HCT116 (cell line): ENCODE measurements around the gene FBN1. TPM values are rescaled to one million over a fixed set of nuclear protein-coding genes. Genes with fewer than 3 reads are reported as not detected.
A peak's percentile ranks its signal among the peaks of the same experiment; 100 is the strongest.

ENCODE experiments used
- ATAC-seq: fragments of 200-7000 bp; cut with Tn5 transposase; 2 replicates; pipeline ENCODE4 v1.9.1; 2020; ENCODE audit warnings: mild to moderate bottlenecking, moderate library complexity
- BruUV-seq: library from RNA; stranded (reverse); fragments of 400-500 nt; replicated peaks from 2 replicates; lab custom pipeline; 2021; lab: Mats Ljungman, UMichigan
- CTCF ChIA-PET: fragments of 300-600 bp; sonication (Branson Sonifier 250); formaldehyde crosslinking; loops from one replicate; lab custom pipeline; 2021; ENCODE audit warnings: antibody characterized with exemption; lab: Charles Lee
- POLR2A ChIA-PET: fragments of 300-600, 350-600 bp; sonication (Branson Sonifier 250); formaldehyde crosslinking; loops from one replicate; lab custom pipeline; 2021; ENCODE audit warnings: antibody characterized with exemption; lab: Charles Lee
- RAD21 ChIA-PET, 2 experiments: fragments of 300-600 bp; sonication (Branson Sonifier 250); formaldehyde crosslinking; loops; one replicate each; lab custom pipeline; 2023; ENCODE audit warnings: low total read pairs in 2 of 2; ENCODE audit not compliant: uncharacterized antibody in 2 of 2, unreplicated experiment in 2 of 2, low non-redundant PET in 1 of 2; lab: Charles Lee
- DNase-seq: peaks from one replicate; pipeline ENCODE4 v3.0.0-alpha.2; 2010; ENCODE audit warnings: low read depth, low spot score
- H2AFZ ChIP-seq: fragments of 200-600 bp; shearing (Covaris generic), sonication (generic); 2 replicates; pipeline ENCODE4 v1.6.1; 2017; ENCODE audit warnings: low read depth, mixed run types, mixed read lengths, antibody characterized with exemption, low read length; ENCODE audit not compliant: poor library complexity, severe bottlenecking
- H3K27ac ChIP-seq: 2 replicates; pipeline ENCODE4 v1.5.1; 2012; ENCODE audit warnings: low read depth, low read length
- H3K27me3 ChIP-seq: fragments of 200-600 bp; sonication (generic); 2 replicates; pipeline ENCODE4 v1.6.1; 2016; ENCODE audit warnings: mixed run types, low read length, mixed read lengths; ENCODE audit not compliant: insufficient read depth
- H3K36me3 ChIP-seq, 2 experiments: fragments of 200-500 bp in 1 of 2; fragments of 200-600 bp in 1 of 2; sonication (Bioruptor generic) in 1 of 2; sonication (generic) in 1 of 2; 2 replicates each; pipeline versions ENCODE4 v1.5.1 to v1.6.1; 2014 to 2016; ENCODE audit warnings: low read length in 2 of 2, inconsistent platforms in 1 of 2, mixed read lengths in 1 of 2, mixed run types in 1 of 2; ENCODE audit not compliant: insufficient read depth in 2 of 2, control insufficient read depth in 1 of 2
- H3K4me1 ChIP-seq, 2 experiments: fragments of 200-600 bp in 1 of 2; sonication (generic) in 1 of 2; 2 replicates each; pipeline versions ENCODE4 v1.5.1 to v1.6.1; 2012 to 2017; ENCODE audit warnings: low read length in 2 of 2, inconsistent platforms in 1 of 2, mild to moderate bottlenecking in 1 of 2, mixed read lengths in 1 of 2, mixed run types in 1 of 2, moderate library complexity in 1 of 2; ENCODE audit not compliant: insufficient read depth in 2 of 2, control insufficient read depth in 1 of 2
- H3K4me2 ChIP-seq: fragments of 200-600 bp; sonication (generic); 2 replicates; pipeline ENCODE4 v1.6.1; 2017; ENCODE audit warnings: mixed run types, low read length, mixed read lengths
- H3K4me3 ChIP-seq, 2 experiments: fragments of 200-600 bp in 1 of 2; sonication (generic) in 1 of 2; replicated peaks in 1 of 2; 2 replicates each; pipeline ENCODE4 v1.5.1; 2011 to 2016; ENCODE audit warnings: low read length in 2 of 2, control low read depth in 1 of 2, low read depth in 1 of 2, mild to moderate bottlenecking in 1 of 2, mixed read lengths in 1 of 2, mixed run types in 1 of 2
- H3K79me2 ChIP-seq: fragments of 200-600 bp; sonication (generic); 2 replicates; pipeline ENCODE4 v1.6.1; 2017; ENCODE audit warnings: mild to moderate bottlenecking, mixed run types, low read length, moderate library complexity, mixed read lengths; ENCODE audit not compliant: insufficient read depth
- H3K9ac ChIP-seq: fragments of 200-600 bp; sonication (generic); 2 replicates; pipeline ENCODE4 v1.6.1; 2016; ENCODE audit warnings: low read length, mixed read lengths
- H3K9me2 ChIP-seq: fragments of 200-600 bp; sonication (generic), shearing (Covaris generic); 2 replicates; pipeline ENCODE4 v1.6.1; 2017; ENCODE audit warnings: mixed run types, mild to moderate bottlenecking, moderate library complexity; ENCODE audit not compliant: insufficient read depth
- H3K9me3 ChIP-seq, 2 experiments: fragments of 200-500 bp in 1 of 2; fragments of 200-600 bp in 1 of 2; sonication (Bioruptor generic) in 1 of 2; sonication (generic) in 1 of 2; 2 replicates each; pipeline ENCODE4 v1.6.1; 2014 to 2017; ENCODE audit warnings: low read length in 2 of 2, mixed read lengths in 2 of 2, inconsistent platforms in 1 of 2, low read depth in 1 of 2, mild to moderate bottlenecking in 1 of 2, mixed run types in 1 of 2, moderate library complexity in 1 of 2; ENCODE audit not compliant: control insufficient read depth in 1 of 2, insufficient read depth in 1 of 2
- H4K20me1 ChIP-seq: fragments of 200-600 bp; sonication (generic), shearing (Covaris generic); 2 replicates; pipeline ENCODE4 v1.6.1; 2017; ENCODE audit warnings: mixed run types, mild to moderate bottlenecking, moderate library complexity; ENCODE audit not compliant: insufficient read depth
- ATF3 ChIP-seq: IDR thresholded peaks from 2 replicates; pipeline ENCODE4 v1.6.1; 2012
- CBX3 ChIP-seq: IDR thresholded peaks from 2 replicates; pipeline ENCODE4 v1.6.1; 2012; ENCODE audit warnings: low read depth
- CEBPB ChIP-seq: IDR thresholded peaks from 2 replicates; pipeline ENCODE4 v1.6.1; 2012; ENCODE audit warnings: low read depth
- EGR1 ChIP-seq: IDR thresholded peaks from 2 replicates; pipeline ENCODE4 v1.6.1; 2012; ENCODE audit warnings: low read depth
- ELF1 ChIP-seq: IDR thresholded peaks from 2 replicates; pipeline ENCODE4 v1.6.1; 2012; ENCODE audit warnings: low read depth, borderline replicate concordance
- EZH2phosphoT487 ChIP-seq: fragments of 200-600 bp; IDR thresholded peaks from 2 replicates; pipeline ENCODE4 v1.6.1; 2018; ENCODE audit warnings: antibody characterized with exemption, borderline replicate concordance
- FOSL1 ChIP-seq: IDR thresholded peaks from 2 replicates; pipeline ENCODE4 v1.6.1; 2012; ENCODE audit warnings: low read depth
- JUND ChIP-seq: IDR thresholded peaks from 2 replicates; pipeline ENCODE4 v1.6.1; 2012
- MAX ChIP-seq: IDR thresholded peaks from 2 replicates; pipeline ENCODE4 v1.6.1; 2012
- POLR2A ChIP-seq: IDR thresholded peaks from 2 replicates; pipeline ENCODE4 v1.7.0; 2011; ENCODE audit warnings: borderline replicate concordance; ENCODE audit not compliant: insufficient read depth, insufficient read length; ENCODE audit errors: extremely low read depth
- RAD21 ChIP-seq: IDR thresholded peaks from 2 replicates; pipeline ENCODE4 v1.6.1; 2012; ENCODE audit warnings: low read depth, mild to moderate bottlenecking
- SIN3A ChIP-seq: IDR thresholded peaks from 2 replicates; pipeline ENCODE4 v1.6.1; 2012; ENCODE audit warnings: low read depth
- SP1 ChIP-seq: IDR thresholded peaks from 2 replicates; pipeline ENCODE4 v1.6.1; 2012; ENCODE audit warnings: low read depth
- SRF ChIP-seq: IDR thresholded peaks from 2 replicates; pipeline ENCODE4 v1.6.1; 2012; ENCODE audit warnings: low read depth
- TCF7L2 ChIP-seq: IDR thresholded peaks from 2 replicates; pipeline ENCODE4 v1.7.0; 2011; ENCODE audit warnings: borderline replicate concordance, inconsistent platforms; ENCODE audit not compliant: insufficient read depth, insufficient read length; ENCODE audit errors: extremely low read depth
- YY1 ChIP-seq: IDR thresholded peaks from 2 replicates; pipeline ENCODE4 v1.6.1; 2011; ENCODE audit warnings: low read length, low read depth, moderate library complexity, mild to moderate bottlenecking; ENCODE audit not compliant: insufficient replicate concordance; ENCODE audit errors: extremely low read depth
- ZBTB33 ChIP-seq: IDR thresholded peaks from 2 replicates; pipeline ENCODE4 v1.6.1; 2011; ENCODE audit warnings: mild to moderate bottlenecking, low read length, moderate library complexity; ENCODE audit not compliant: insufficient replicate concordance; ENCODE audit errors: extremely low read depth
- ZFX ChIP-seq: fragments of 450-650 bp; IDR thresholded peaks from 2 replicates; pipeline ENCODE4 v1.6.1; 2017
- ZNF274 ChIP-seq: fragments of 200-500 bp; sonication (Bioruptor generic); IDR thresholded peaks from 2 replicates; pipeline ENCODE4 v1.6.1; 2014; ENCODE audit warnings: mild to moderate bottlenecking, low read depth, low read length, inconsistent platforms
- intact Hi-C: fragments of 100-400 bp; cut with micrococcal nuclease; formaldehyde crosslinking; loops from 2 replicates; pipeline ENCODE4 v1.10.0; 2022
- total RNA-seq: library from RNA; stranded (reverse); gene quantifications from one replicate; pipeline ENCODE4 v1.2.1, GENCODE V29; 2021; ENCODE audit not compliant: unreplicated experiment

Gene FBN1
- total RNA-seq, 1 experiment from 2014 or later: 1.7 TPM

- ATAC-seq: peak; percentile 88
- no peaks in the 10 kb centered on the region for H3K79me2 ChIP-seq
- TF ChIP-seq CEBPB (peak; percentile 35; the same call in 1 of the 2 replicates), FOSL1 (peak; percentile 77; the same call in 1 of the 2 replicates), CBX3 (peak; percentile 21; the same call in 1 of the 2 replicates), JUND (peak; percentile 67), ZFX (no peak), ELF1 (no peak), SP1 (peak; percentile 8; the same call in 1 of the 2 replicates)
Observed at GRCh38 chr15:48459571-48460442, 185.7 kb downstream of the FBN1 start.

GRCh38 chr15:48458876-48459275 lies 186.6 kb downstream of the FBN1 start:
- no TSS peak for BruUV-seq
- no peaks in the 10 kb centered on the region for H3K9me2 ChIP-seq
- peak overlapping the region; percentile 59 for H3K4me2 ChIP-seq
- no peak overlapping the region for H3K4me3 ChIP-seq
- no peak overlapping the region for H3K9ac ChIP-seq
- CTCF ChIA-PET: no interaction called here
- no peaks in the 10 kb centered on the region for H3K27me3 ChIP-seq
- H3K79me2 ChIP-seq: no peaks in the 10 kb centered on the region
- no peaks in the 10 kb centered on the region for H3K9me3 ChIP-seq
- no peak overlapping the region for H2AFZ ChIP-seq
- intact Hi-C loops: no loop called here
- H4K20me1 ChIP-seq: no peaks in the 10 kb centered on the region
- no peaks in the 10 kb centered on the region for H3K36me3 ChIP-seq
- peak overlapping the region; percentile 53; the same call in 1 of the 2 replicates for H3K27ac ChIP-seq
- ATAC-seq (no peak), DNase-seq (no peak)
- POLR2A ChIA-PET: no interaction called here
- RAD21 ChIA-PET: no interaction called here
- peaks cover 20 to 29% of the 10 kb centered on the region in 2 experiments for H3K4me1 ChIP-seq
- TF ChIP-seq YY1 (no peak), JUND (no peak), SP1 (no peak), TCF7L2 (no peak), CEBPB (no peak), ZNF274 (no peak), MAX (no peak), ZBTB33 (no peak), EGR1 (no peak), POLR2A (no peak), SIN3A (no peak), ELF1 (no peak), EZH2phosphoT487 (no peak), SRF (no peak), ATF3 (no peak), RAD21 (no peak)

More at GRCh38 chr15:48459571-48460442, 185.7 kb downstream of the FBN1 start:
- H3K36me3 ChIP-seq: no peaks in the 10 kb centered on the region
- no peak overlapping the region for H3K9ac ChIP-seq
- H3K27ac ChIP-seq: peak overlapping the region; percentile 53; the same call in 1 of the 2 replicates
- H3K4me2 ChIP-seq: peak overlapping the region; percentile 59
- peak overlapping the region in 1 of 2 experiments; percentile 19; a peak in 2 of 4 replicates for H3K4me3 ChIP-seq
- ChIA-PET RAD21 (no interaction called here), POLR2A (no interaction called here), CTCF (no interaction called here)
- no peaks in the 10 kb centered on the region for H3K9me2 ChIP-seq
- intact Hi-C loops: no loop called here
- no peaks in the 10 kb centered on the region for H3K9me3 ChIP-seq
- H2AFZ ChIP-seq: peak overlapping the region; percentile 49
- BruUV-seq: no TSS peak
- peaks cover 20 to 29% of the 10 kb centered on the region in 2 experiments for H3K4me1 ChIP-seq
- DNase-seq: peak; percentile 78
- no peaks in the 10 kb centered on the region for H3K27me3 ChIP-seq
- H4K20me1 ChIP-seq: no peaks in the 10 kb centered on the region
